KMS-11 (cell line): ENCODE data around the gene CD58.

Experiments
- H2AFZ ChIP-seq: fragments of 200-600 bp; sonication (generic); 2 replicates; pipeline ENCODE4 v1.6.1; 2016; ENCODE audit warnings: antibody characterized with exemption, mixed run types, low read depth
- H3K27ac ChIP-seq: fragments of 200-600 bp; sonication (generic); 2 replicates; pipeline ENCODE4 v1.6.1; 2016; ENCODE audit warnings: mild to moderate bottlenecking, mixed run types
- H3K27me3 ChIP-seq: fragments of 200-600 bp; sonication (generic); 2 replicates; pipeline ENCODE4 v1.6.1; 2017; ENCODE audit warnings: mild to moderate bottlenecking, low read depth, mixed run types, moderate library complexity; ENCODE audit not compliant: insufficient read depth
- H3K36me3 ChIP-seq: fragments of 200-600 bp; sonication (generic); 2 replicates; pipeline ENCODE4 v1.6.1; 2017; ENCODE audit warnings: mild to moderate bottlenecking, mixed run types; ENCODE audit not compliant: insufficient read depth
- H3K4me1 ChIP-seq: fragments of 200-600 bp; sonication (generic); 2 replicates; pipeline ENCODE4 v1.6.1; 2016; ENCODE audit warnings: mild to moderate bottlenecking, low read depth, mixed run types; ENCODE audit not compliant: poor library complexity, severe bottlenecking
- H3K4me2 ChIP-seq: fragments of 200-600 bp; sonication (generic); 2 replicates; pipeline ENCODE4 v1.7.0; 2016; ENCODE audit warnings: mild to moderate bottlenecking, mixed run types
- H3K4me3 ChIP-seq: fragments of 200-600 bp; sonication (generic); IDR thresholded peaks from 2 replicates; pipeline ENCODE4 v1.6.1; 2017; ENCODE audit warnings: low read depth, low read length, mixed read lengths; ENCODE audit not compliant: insufficient read depth
- H3K79me2 ChIP-seq: fragments of 200-600 bp; sonication (generic); 2 replicates; pipeline ENCODE4 v1.6.1; 2016; ENCODE audit warnings: low read depth, mixed run types; ENCODE audit not compliant: insufficient read depth
- H3K9ac ChIP-seq: fragments of 200-600 bp; sonication (generic); 2 replicates; pipeline ENCODE4 v1.6.1; 2016; ENCODE audit warnings: mild to moderate bottlenecking, mixed run types
- H4K20me1 ChIP-seq: fragments of 200-600 bp; sonication (generic); 2 replicates; pipeline ENCODE4 v1.6.1; 2016; ENCODE audit warnings: mild to moderate bottlenecking, mixed run types; ENCODE audit not compliant: insufficient read depth
- CTCF ChIP-seq: fragments of 200-600 bp; sonication (generic); conservative IDR thresholded peaks from 2 replicates; pipeline ENCODE4 v1.6.1; 2017; ENCODE audit warnings: low read depth, mild to moderate bottlenecking, antibody characterized with exemption, low read length, moderate library complexity, mixed read lengths

Gene CD58

GRCh38 chr1:116482490-116482889, 88.3 kb downstream of the CD58 start:
- no peak overlapping the region for H3K27ac ChIP-seq
- no peaks in the 10 kb centered on the region for H3K79me2 ChIP-seq
- no peak overlapping the region for H2AFZ ChIP-seq

DNA sequence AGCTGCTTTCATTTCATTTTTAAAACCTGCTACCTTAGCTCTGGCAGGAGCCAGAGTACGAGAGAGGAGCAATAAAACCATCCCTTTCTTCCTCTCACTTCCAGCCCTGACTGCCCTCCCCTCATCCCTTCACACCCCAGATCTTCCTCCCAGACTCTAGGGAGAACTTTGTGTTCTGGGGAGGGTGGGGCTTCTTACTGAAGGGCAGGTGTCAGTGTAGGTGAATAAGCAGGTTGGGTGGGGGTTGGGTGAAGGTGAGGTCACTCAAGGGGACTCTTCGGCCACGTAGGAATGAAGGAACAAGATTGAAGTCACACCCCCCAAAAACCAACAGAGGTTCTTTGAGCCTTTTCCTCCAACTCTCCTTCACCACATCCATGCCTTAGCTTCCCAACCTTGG, 88.9 kb downstream of the CD58 start:
- H3K4me1 ChIP-seq, result peaks cover 7% of the 10 kb centered on the region
- no peak for TF ChIP-seq CTCF
- H3K36me3 ChIP-seq, result no peaks in the 10 kb centered on the region
- H3K4me3 ChIP-seq, result no peak overlapping the region
- H3K27ac ChIP-seq, result no peak overlapping the region
- H2AFZ ChIP-seq, result no peak overlapping the region
- H3K9ac ChIP-seq, result no peak overlapping the region
- H3K27me3 ChIP-seq, result no peaks in the 10 kb centered on the region
- H3K4me2 ChIP-seq, result no peak overlapping the region
- no peaks in the 10 kb centered on the region for H3K79me2 ChIP-seq
- no peaks in the 10 kb centered on the region for H4K20me1 ChIP-seq

More at GRCh38 chr1:116482490-116482889, 88.3 kb downstream of the CD58 start:
- H3K36me3 ChIP-seq, result no peaks in the 10 kb centered on the region
- no peak overlapping the region for H3K4me3 ChIP-seq
- H4K20me1 ChIP-seq, result no peaks in the 10 kb centered on the region
- peaks cover 7% of the 10 kb centered on the region for H3K4me1 ChIP-seq
- no peak overlapping the region for H3K4me2 ChIP-seq
- H3K9ac ChIP-seq, result no peak overlapping the region
- TF ChIP-seq CTCF, result no peak
- no peaks in the 10 kb centered on the region for H3K27me3 ChIP-seq

DNA sequence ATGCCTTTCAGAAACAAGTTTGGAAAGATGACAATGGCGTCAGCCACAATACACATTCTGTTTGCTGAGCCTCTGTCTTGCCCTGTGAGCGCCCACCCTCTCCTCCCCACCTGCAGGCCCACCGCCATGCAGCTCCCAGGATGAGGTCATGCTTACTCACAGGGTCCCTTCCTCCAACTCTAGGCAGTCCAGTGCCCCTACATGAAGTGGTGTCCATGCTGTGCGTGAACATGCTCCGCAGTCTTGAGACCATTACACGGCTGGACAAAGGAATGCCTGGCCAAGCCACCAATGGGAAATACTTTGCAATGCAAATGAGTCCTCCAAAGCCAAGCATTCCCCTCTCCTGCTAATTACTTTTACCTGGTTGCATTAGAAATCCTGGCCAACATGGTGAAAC, 92.2 kb downstream of the CD58 start:
- Histone ChIP-seq H3K4me3 (no peak overlapping the region), H3K4me1 (no peaks in the 10 kb centered on the region), H3K36me3 (no peaks in the 10 kb centered on the region), H2AFZ (no peak overlapping the region), H3K9ac (no peak overlapping the region), H4K20me1 (no peaks in the 10 kb centered on the region), H3K27me3 (no peaks in the 10 kb centered on the region), H3K79me2 (no peaks in the 10 kb centered on the region), H3K4me2 (no peak overlapping the region), H3K27ac (no peak overlapping the region)
- no peak for TF ChIP-seq CTCF

GRCh38 chr1:116477429-116477828, 93.4 kb downstream of the CD58 start:
- H3K4me2 ChIP-seq, result no peak overlapping the region
- no peak overlapping the region for H3K4me3 ChIP-seq

More at GRCh38 chr1:116477429-116477828, 93.4 kb downstream of the CD58 start:
- no peak overlapping the region for H3K9ac ChIP-seq
- no peak overlapping the region for H2AFZ ChIP-seq
- H3K27me3 ChIP-seq, result no peaks in the 10 kb centered on the region
- TF ChIP-seq CTCF, result no peak
- H3K4me1 ChIP-seq, result no peaks in the 10 kb centered on the region
- no peak overlapping the region for H3K27ac ChIP-seq
- H3K36me3 ChIP-seq, result no peaks in the 10 kb centered on the region
- no peaks in the 10 kb centered on the region for H3K79me2 ChIP-seq
- H4K20me1 ChIP-seq, result no peaks in the 10 kb centered on the region
